SHP77 (cell line): ENCODE measurements around the gene EFCAB13.
"Not testable (repeated sequence)": the region's sequence is repeated elsewhere in the genome, so short reads cannot be mapped to it uniquely, and the experiment has no call there.

Source experiments
- DNase-seq, 2 experiments: peaks; one replicate each; lab custom pipeline; 2025; lab: John Stamatoyannopoulos, UW

Gene EFCAB13

DNA sequence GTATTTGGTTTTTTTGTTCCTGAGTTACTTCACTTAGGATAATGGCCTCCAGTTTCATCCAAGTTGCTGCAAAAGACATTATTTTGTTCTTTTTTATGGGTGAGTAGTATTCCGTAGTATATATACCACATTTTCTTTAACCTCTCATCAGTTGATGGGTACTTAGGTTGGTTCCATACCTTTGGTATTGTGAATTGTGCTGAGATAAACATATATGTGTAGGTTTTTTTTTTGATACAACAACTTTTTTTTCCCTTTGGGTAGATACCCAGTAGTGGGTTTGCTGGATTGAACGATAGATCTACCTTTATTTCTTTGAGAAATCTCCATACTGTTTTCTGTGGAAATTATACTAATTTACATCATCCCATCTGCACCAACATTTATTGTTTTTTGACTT is 6.8 kb downstream of the EFCAB13 start:
- DNase-seq: no peak

DNA sequence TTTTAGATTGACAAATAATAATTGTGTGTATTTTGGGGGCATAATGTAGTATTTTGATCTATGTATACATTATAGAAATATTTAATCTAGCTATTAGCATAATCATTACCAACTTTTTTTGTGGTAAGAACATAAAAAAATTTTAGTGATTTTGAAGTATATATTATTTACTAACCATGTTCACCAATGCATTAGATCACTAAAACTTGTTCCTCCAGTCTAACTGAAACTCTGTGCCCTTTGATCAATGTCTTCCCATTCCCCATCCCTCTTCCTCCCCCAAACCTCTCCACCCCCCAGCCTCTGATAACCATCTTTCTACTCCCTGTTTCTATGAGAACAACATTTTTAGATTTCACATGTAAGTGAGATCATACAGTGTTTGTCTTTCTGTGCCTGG is 8.5 kb downstream of the EFCAB13 start:
- DNase-seq: no peak

DNA sequence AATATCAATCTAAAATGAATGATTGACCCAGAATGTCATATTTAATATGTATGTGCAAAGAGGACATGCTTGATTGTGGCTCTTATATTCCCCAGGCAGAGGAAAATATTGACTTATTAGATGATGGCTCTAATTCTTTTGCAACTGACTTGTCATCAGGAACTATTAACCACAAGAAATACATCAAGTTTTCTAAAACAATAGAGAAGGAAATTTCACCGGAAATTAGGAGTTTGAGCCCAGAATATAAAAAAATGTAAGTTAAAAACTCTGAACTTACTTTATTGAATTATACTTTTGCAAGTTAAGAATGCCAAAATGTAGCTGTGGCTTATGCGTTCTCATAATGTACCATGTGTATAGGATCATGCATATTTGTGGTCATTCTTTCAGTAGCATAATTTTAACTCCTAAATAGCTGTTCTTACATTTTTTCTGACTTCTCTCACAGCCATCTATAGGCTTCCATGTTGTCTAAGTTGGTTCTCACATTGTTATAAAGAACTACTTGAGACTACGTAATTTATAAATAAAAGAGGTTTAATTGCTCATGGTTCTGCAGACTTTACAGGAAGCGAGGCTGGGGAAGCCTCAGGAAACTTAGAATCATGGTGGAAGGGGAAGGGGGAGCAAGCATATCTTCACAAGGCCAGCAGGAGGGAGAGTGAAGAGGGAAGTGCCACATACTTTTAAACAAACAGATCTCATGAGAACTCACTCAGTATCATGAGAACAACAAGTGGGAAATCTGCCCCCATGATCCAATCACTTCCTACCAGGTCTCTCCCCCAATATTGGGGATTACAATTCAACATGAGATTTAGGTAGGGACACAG is 11.6 kb downstream of the EFCAB13 start:
- DNase-seq: no peak

DNA sequence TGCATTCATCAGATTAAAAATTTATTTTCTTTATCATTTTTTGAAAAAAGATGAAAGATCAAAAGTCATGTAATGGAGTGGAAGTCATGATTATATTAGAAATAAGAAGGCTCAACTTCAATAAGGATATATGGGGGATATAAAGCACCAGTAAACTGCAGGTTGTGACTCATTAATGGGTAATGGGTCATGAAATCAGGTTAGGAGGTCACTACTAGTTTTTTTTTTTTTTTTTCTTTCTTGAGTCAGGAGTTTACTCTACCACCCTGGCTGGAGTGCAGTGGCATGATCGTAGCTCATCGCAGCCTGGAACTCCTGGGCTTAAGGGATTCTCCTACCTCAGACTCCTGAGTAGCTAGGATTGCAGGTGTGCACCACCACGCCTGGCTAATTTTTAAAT is 14.3 kb downstream of the EFCAB13 start:
- no peak for DNase-seq

DNA sequence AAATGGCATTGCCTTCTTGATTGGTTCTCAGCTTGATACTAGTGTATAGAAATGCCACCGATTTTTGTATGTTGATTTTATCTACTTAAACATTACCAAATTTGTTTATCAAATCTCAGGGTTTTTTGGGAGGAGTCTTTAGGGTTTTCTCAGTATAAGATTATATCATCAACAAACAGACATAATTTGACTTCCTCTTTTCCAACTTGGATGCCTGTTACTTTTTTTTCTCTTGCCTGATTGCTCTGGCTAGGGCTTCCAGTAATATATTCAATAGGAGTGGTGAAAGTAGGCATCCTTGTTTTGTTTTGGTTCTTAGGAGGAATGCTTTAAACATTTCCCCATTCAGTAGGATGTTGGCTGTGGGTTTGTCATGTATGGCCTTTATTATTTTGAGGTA is 29.1 kb downstream of the EFCAB13 start:
- DNase-seq: no peak

GRCh38 chr17:47358652-47359051 is 34.9 kb downstream of the EFCAB13 start:
- DNase-seq: no peak

DNA sequence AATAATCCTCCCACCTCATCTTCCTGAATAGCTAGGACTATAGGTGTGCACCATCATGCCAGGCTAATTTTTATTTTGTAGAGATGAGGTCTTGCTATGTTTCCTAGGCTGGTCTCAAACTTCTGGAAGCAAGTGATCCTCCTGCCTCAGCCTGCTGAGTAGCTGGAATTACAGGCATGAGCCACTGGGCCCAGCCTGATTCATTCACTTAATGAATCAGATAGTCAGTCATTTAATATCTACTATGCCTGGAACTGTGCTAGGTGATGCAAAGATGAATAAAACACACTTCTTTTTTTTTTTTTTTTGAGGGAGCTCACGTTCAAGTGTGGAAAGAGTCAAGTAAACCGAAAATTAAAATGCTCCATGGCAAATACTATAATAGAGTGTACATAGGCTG is 39.4 kb downstream of the EFCAB13 start:
- no peak for DNase-seq

DNA sequence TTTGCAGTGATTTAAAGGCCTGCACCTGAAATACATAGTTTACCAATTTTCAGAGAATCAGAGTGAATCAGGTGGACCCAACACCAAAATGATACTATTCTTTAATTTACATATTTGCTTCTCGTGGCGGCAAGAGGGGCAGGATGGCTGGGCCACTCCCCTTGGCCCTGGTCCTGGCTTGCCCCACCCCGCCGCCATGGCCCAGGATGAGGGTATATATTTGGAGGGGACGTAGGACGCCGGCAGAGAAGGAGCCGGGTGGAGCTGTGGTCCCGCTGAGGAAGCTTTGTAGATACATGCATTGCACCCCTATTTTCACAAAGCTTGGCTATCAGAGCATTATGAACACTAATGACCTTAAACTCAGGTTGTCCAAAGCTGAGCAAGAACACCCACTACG is 43.5 kb downstream of the EFCAB13 start:
- no peak for DNase-seq

DNA sequence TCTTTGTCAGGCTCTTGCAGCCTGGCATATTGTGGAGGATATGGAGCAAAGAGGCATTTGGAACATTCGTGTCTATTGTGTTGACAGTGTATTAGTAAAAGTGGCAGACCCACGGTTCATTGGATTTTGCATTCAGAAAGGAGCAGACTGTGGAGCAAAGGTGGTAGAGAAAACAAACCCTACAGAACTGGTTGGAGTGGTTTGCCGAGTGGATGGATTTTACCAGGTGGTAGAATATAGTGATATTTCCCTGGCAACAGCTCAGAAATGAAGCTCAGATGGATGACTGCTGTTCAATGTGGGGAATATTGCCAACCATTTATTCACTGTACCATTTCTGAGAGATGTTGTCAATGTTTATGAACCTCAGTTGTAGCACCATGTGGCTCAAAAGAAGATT is 44.5 kb downstream of the EFCAB13 start:
- DNase-seq: no peak

DNA sequence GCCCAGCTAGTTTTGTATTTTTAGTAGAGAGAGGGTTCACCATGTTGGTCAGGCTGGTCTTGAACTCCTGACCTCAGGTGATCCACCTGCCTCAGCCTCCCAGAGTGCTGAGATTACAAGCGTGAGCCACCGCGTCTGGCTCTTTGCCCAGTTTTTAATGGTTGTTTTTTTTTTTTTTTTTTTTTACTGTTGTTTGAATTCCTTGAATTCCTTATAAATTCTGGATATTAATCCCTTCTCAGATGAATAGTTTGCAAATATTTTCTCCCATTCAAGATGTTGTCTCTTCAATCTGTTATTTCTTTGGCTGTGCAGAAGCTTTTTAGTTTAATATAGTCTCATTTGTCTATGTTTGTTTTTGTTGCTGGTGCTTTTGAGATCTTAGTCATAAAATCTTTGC is 47.1 kb downstream of the EFCAB13 start:
- not testable (repeated sequence) for DNase-seq

DNA sequence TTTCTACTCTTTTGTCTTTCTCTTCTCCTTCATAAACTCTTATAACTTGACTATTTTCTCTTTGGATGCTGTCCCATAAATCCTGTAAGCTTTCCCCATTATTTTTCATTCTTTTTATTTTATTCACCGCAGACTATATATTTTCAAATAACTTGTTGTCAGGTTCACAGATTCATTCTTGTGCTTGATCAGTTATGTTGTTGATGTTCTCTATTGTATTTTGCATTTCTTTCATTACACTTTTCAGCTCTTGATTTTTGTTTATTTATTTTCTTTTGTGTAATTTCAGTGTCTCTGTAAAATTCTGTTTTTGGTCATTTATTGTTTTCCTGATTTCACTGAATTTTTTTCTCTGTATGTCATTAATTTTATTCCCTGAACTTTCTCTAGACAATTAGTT is 49.2 kb downstream of the EFCAB13 start:
- DNase-seq: no peak

GRCh38 chr17:47376247-47376646 is 52.5 kb downstream of the EFCAB13 start:
- DNase-seq: no peak

DNA sequence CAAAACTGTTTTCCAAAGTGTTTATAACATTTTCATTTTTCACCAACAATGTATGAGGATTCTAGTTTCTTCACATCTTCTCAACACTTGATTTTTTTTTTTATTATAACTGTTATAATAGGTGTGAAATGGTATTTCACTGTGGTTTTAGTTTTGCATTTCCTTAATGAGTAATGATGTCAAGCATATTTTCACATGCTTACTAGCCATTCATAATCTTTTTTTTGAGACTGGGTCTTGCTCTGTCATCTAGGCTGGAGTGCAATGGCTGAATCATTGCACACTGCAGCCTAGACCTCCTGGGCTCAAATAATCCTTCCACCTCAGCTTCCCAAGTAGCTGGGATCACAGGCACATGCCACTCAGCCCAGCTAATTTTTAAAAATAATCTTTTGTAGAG is 65.1 kb downstream of the EFCAB13 start:
- no peak for DNase-seq

GRCh38 chr17:47397532-47398128 is 73.9 kb downstream of the EFCAB13 start:
- DNase-seq: not testable (repeated sequence)

GRCh38 chr17:47400333-47400732 is 76.6 kb downstream of the EFCAB13 start:
- DNase-seq: no peak

DNA sequence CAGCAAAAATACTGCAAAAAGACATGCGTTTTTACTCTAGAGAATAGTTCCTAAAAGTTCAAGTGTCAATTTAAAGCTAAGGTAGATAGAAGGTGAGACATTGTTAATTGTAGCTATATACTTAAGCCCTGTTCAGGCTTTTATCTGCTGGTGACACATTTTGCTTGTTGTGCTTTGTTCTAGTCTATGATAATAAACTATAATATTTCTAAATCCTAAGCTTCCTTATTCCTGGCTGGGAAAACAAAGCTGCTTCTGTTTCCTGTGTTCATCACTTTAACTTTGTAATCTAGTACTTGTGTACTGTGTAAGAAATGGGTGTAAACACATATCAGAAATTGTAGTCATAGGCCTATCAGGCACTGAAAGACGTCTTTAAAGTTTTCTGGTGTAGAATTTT is 77.3 kb downstream of the EFCAB13 start:
- DNase-seq: no peak

DNA sequence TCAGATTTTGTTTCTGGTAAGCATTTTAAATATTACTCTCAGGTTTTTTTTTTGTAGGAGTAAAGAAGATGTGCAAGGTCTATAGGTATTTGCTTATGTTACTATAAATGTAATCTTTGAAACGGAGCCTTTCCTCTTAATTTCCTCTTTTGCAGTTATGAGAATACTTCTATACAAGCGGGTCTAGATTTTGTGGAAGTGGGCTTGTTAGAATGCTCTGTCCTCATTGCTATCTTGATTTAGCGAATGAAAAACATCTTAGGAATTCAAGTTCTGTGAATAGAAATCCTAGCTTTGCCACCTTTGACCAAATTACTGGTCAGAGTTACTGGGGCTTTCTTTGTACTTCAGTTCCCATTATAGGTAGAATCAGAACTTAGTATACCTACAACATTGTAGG is 80.3 kb downstream of the EFCAB13 start:
- DNase-seq: no peak

GRCh38 chr17:47404875-47405274 is 81.1 kb downstream of the EFCAB13 start:
- DNase-seq: no peak

- DNase-seq: no peak
Measured at GRCh38 chr17:47413872-47414271, 90.1 kb downstream of the EFCAB13 start.

GRCh38 chr17:47414612-47415011 is 90.9 kb downstream of the EFCAB13 start:
- DNase-seq: no peak

DNA sequence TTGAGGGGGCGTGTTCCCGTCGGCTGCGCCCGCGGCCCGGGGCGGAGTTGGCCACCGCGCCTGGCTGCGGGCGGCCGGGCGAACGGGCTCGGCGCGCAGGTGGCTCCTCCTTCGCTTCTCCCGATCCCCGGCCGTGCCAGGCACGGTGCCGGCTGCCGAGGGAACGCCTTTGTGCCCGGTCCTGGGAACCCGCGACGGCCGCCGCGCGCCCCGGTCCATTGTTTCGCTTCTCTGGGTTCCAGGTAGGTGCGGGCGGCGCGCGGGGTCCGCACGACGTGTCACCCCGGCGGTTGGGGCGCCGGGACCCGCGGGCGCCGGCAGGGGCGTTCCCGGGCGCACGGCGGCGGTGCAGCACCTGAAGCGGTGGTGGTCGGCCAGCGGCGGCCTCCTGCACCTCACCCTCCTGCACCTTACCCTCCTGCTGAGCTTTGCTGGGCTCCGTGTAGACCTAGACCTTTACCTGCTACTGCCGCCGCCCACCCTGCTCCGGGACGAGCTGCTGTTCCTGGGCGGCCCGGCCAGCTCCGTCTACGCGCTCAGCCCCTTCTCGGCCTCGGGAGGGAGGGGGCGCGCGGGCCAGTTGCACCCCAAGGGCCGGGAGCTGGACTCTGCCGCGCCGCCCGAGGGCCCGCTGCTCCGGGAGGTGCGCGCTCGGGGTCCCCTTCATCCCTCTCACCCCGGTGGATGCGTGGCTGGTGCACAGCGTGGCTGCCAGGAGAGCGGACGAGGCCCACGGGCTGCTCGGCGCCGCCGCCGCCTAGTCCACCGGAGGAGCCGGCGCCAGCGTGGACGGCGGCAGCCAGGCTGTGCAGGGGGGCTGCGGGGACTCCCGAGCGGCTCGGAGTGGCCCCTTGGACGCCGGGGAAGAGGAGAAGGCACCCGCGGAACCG is 99.9 kb downstream of the EFCAB13 start:
- no peak for DNase-seq

DNA sequence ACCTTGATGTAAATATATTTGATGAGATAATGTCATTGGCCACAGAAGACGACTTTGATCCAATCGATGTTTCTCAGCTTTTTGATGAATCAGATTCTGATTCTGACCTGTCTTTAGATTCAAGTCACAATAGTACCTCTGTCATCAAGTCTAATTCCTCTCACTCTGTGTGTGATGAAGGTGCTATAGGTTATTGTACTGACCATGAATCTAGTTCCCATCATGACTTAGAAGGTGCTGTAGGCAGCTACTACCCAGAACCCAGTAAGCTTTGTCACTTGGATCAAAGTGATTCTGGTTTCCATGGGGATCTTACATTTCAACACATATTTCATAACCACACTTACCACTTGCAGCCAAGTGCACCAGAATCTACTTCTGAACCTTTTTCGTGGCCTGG is 101.5 kb downstream of the EFCAB13 start:
- not testable (repeated sequence) for DNase-seq
